H1 (cell line): ENCODE data around the gene SFN. TPM values are rescaled to one million over a fixed set of nuclear protein-coding genes. Genes with fewer than 3 reads are reported as not detected.

Source experiments
- CTCF ChIA-PET: fragments of 300-600 bp; sonication (Branson Sonifier 250); formaldehyde crosslinking; loops from one replicate; lab custom pipeline; 2021; ENCODE audit not compliant: partially characterized antibody; lab: Charles Lee
- POLR2A ChIA-PET: fragments of 300-600 bp; sonication (Branson Sonifier 250); formaldehyde crosslinking; loops from one replicate; lab custom pipeline; 2021; ENCODE audit warnings: inconsistent platforms; ENCODE audit not compliant: partially characterized antibody; lab: Charles Lee
- DNase-seq, 2 experiments: peaks; one replicate each; pipeline versions ENCODE4 v3.0.0 to v3.0.0-alpha.2; 2010 to 2022; ENCODE audit warnings: low spot score in 2 of 2, low read depth in 1 of 2, mixed read lengths in 1 of 2
- FAIRE-seq: peaks from 2 replicates; lab custom pipeline; 2011; peaks lifted over from hg19 to GRCh38; lab: Jason Lieb, UNC
- H2AFZ ChIP-seq: 2 replicates; pipeline ENCODE4 v1.8.1; 2012; ENCODE audit warnings: low read length, inconsistent platforms
- H2AK5ac ChIP-seq: 2 replicates; pipeline ENCODE4 v1.6.1; 2013; ENCODE audit warnings: low read depth, low read length
- H2BK120ac ChIP-seq: replicated peaks from 2 replicates; pipeline ENCODE3; 2013; ENCODE audit warnings: low read depth, low read length, inconsistent platforms
- H2BK12ac ChIP-seq: 2 replicates; pipeline ENCODE4 v1.6.1; 2013; ENCODE audit warnings: low read depth, low read length
- H2BK15ac ChIP-seq: 2 replicates; pipeline ENCODE4 v1.6.1; 2013; ENCODE audit warnings: low read length
- H2BK20ac ChIP-seq: 2 replicates; pipeline ENCODE4 v1.6.1; 2013; ENCODE audit warnings: low read length
- H2BK5ac ChIP-seq: 2 replicates; pipeline ENCODE4 v1.6.1; 2013; ENCODE audit warnings: low read depth, low read length
- H3K14ac ChIP-seq: 2 replicates; pipeline ENCODE4 v1.6.1; 2013; ENCODE audit warnings: inconsistent platforms; ENCODE audit not compliant: insufficient read length
- H3K18ac ChIP-seq: 2 replicates; pipeline ENCODE4 v1.6.1; 2013; ENCODE audit warnings: low read length; ENCODE audit errors: extremely low read depth
- H3K23ac ChIP-seq: 2 replicates; pipeline ENCODE4 v1.6.1; 2013; ENCODE audit warnings: inconsistent platforms; ENCODE audit not compliant: insufficient read length
- H3K23me2 ChIP-seq: 2 replicates; pipeline ENCODE4 v1.6.1; 2013; ENCODE audit warnings: low read depth, low read length
- H3K27ac ChIP-seq: 2 replicates; pipeline ENCODE4 v1.6.1; 2011; ENCODE audit warnings: low read depth, low read length, inconsistent platforms
- H3K27me3 ChIP-seq, 4 experiments: replicated peaks in 1 of 4; 1 replicate in 1 of 4; 2 replicates in 3 of 4; pipeline versions ENCODE4 v1.6.1 to v1.8.1; 2011 to 2013; ENCODE audit warnings: low read length in 3 of 4, mild to moderate bottlenecking in 3 of 4, inconsistent platforms in 2 of 4, mixed read lengths in 2 of 4, moderate library complexity in 1 of 4; ENCODE audit not compliant: control insufficient read depth in 3 of 4, insufficient read depth in 3 of 4; ENCODE audit errors: extremely low read depth in 1 of 4
- H3K36me3 ChIP-seq, 4 experiments: 2 replicates each; pipeline versions ENCODE4 v1.6.1 to v1.8.1; 2011 to 2013; ENCODE audit warnings: mild to moderate bottlenecking in 4 of 4, low read length in 3 of 4, moderate library complexity in 2 of 4, control low read depth in 1 of 4, inconsistent platforms in 1 of 4; ENCODE audit not compliant: insufficient read depth in 4 of 4, control insufficient read depth in 2 of 4
- H3K4ac ChIP-seq: replicated peaks from 2 replicates; pipeline ENCODE3; 2013; ENCODE audit warnings: low read length, low read depth, mixed read lengths, inconsistent platforms; ENCODE audit not compliant: insufficient read length
- H3K4me1 ChIP-seq, 4 experiments: replicated peaks in 1 of 4; 1 replicate in 1 of 4; 2 replicates in 3 of 4; pipeline versions ENCODE4 v1.6.1 to v1.8.1; 2011 to 2013; ENCODE audit warnings: low read length in 3 of 4, inconsistent platforms in 2 of 4, mixed read lengths in 1 of 4; ENCODE audit not compliant: insufficient read depth in 4 of 4, control insufficient read depth in 3 of 4
- H3K4me2 ChIP-seq, 2 experiments: 2 replicates each; pipeline versions ENCODE4 v1.6.1 to v1.8.1; 2011 to 2013; ENCODE audit warnings: low read depth in 2 of 2, low read length in 2 of 2, control low read depth in 1 of 2, inconsistent platforms in 1 of 2, mild to moderate bottlenecking in 1 of 2; ENCODE audit not compliant: insufficient read depth in 1 of 2
- H3K4me3 ChIP-seq, 4 experiments: fragments of 200-600, 300-600 bp in 1 of 4; sonication (generic), shearing (Covaris generic), sonication (Bioruptor Twin) in 1 of 4; 2 replicates each; pipeline versions ENCODE4 v1.5.1 to v1.8.1; 2011 to 2016; ENCODE audit warnings: low read length in 4 of 4, low read depth in 3 of 4, control low read depth in 2 of 4, inconsistent platforms in 2 of 4, mild to moderate bottlenecking in 2 of 4, mixed read lengths in 1 of 4, moderate library complexity in 1 of 4; ENCODE audit not compliant: insufficient read depth in 2 of 4; ENCODE audit errors: extremely low read depth in 1 of 4
- H3K56ac ChIP-seq: replicated peaks from 2 replicates; pipeline ENCODE3; 2013; ENCODE audit warnings: low read depth, mild to moderate bottlenecking, mixed read lengths, low read length, inconsistent platforms; ENCODE audit not compliant: insufficient read length
- H3K79me1 ChIP-seq: 2 replicates; pipeline ENCODE4 v1.6.1; 2013; ENCODE audit warnings: low read depth, low read length, control low read depth
- H3K79me2 ChIP-seq, 2 experiments: 2 replicates each; pipeline versions ENCODE4 v1.6.1 to v1.8.1; 2012 to 2013; ENCODE audit warnings: low read length in 2 of 2, mild to moderate bottlenecking in 2 of 2, inconsistent platforms in 1 of 2; ENCODE audit not compliant: insufficient read depth in 2 of 2, control insufficient read depth in 1 of 2
- H3K9ac ChIP-seq, 4 experiments: replicated peaks in 1 of 4; 1 replicate in 1 of 4; 2 replicates in 3 of 4; pipeline versions ENCODE4 v1.6.1 to v1.8.1; 2011 to 2013; ENCODE audit warnings: low read depth in 3 of 4, low read length in 3 of 4, control low read depth in 2 of 4, mild to moderate bottlenecking in 2 of 4, moderate library complexity in 2 of 4, inconsistent platforms in 1 of 4; ENCODE audit errors: extremely low read depth in 1 of 4
- H3K9me3 ChIP-seq, 2 experiments: 2 replicates each; pipeline versions ENCODE4 v1.6.1 to v1.8.1; 2012 to 2013; ENCODE audit warnings: mild to moderate bottlenecking in 2 of 2, moderate library complexity in 2 of 2, control low read depth in 1 of 2, inconsistent platforms in 1 of 2, low read depth in 1 of 2, low read length in 1 of 2, mixed read lengths in 1 of 2; ENCODE audit not compliant: insufficient read depth in 2 of 2
- H4K20me1 ChIP-seq, 2 experiments: replicated peaks in 1 of 2; 2 replicates each; pipeline versions ENCODE3 to v1.8.1; 2011 to 2013; ENCODE audit warnings: inconsistent platforms in 2 of 2, low read length in 2 of 2, mild to moderate bottlenecking in 1 of 2; ENCODE audit not compliant: insufficient read depth in 2 of 2, control insufficient read depth in 1 of 2
- H4K5ac ChIP-seq: 2 replicates; pipeline ENCODE4 v1.6.1; 2013; ENCODE audit warnings: low read length, low read depth, mixed read lengths, inconsistent platforms; ENCODE audit not compliant: insufficient read length
- H4K8ac ChIP-seq: 2 replicates; pipeline ENCODE4 v1.8.0; 2013; ENCODE audit warnings: mild to moderate bottlenecking, moderate library complexity, low read length, inconsistent platforms; ENCODE audit not compliant: insufficient read depth; ENCODE audit errors: extremely low read depth
- H4K91ac ChIP-seq: replicated peaks from 2 replicates; pipeline ENCODE3; 2013; ENCODE audit warnings: low read length, mixed read lengths, inconsistent platforms; ENCODE audit not compliant: insufficient read length
- CBX8 ChIP-seq: fragments of 300-800, 300-1000 bp; sonication (generic); IDR thresholded peaks from 2 replicates; pipeline ENCODE4 v1.7.1; 2016; ENCODE audit warnings: low read depth, low read length, borderline replicate concordance
- CHD1 ChIP-seq: IDR thresholded peaks from 2 replicates; pipeline ENCODE4 v1.6.1; 2012; ENCODE audit warnings: low read depth, low read length, improper control_type of control experiment
- HDAC6 ChIP-seq: IDR thresholded peaks from one replicate; pipeline ENCODE4 v1.7.1; 2012; ENCODE audit warnings: low read depth, mild to moderate bottlenecking, inconsistent platforms, low read length, moderate library complexity
- KDM5A ChIP-seq: fragments of 200-600 bp; IDR thresholded peaks from 2 replicates; pipeline ENCODE4 v1.7.1; 2012; ENCODE audit warnings: mild to moderate bottlenecking, low read length, inconsistent platforms, mixed read lengths
- MAX ChIP-seq: IDR thresholded peaks from 2 replicates; pipeline ENCODE4 v1.6.1; 2012; ENCODE audit warnings: inconsistent platforms
- POU5F1 ChIP-seq: IDR thresholded peaks from 2 replicates; pipeline ENCODE4 v1.6.1; 2011; ENCODE audit warnings: low read depth, mild to moderate bottlenecking, low read length, moderate library complexity
- RBBP5 ChIP-seq: IDR thresholded peaks from 2 replicates; pipeline ENCODE4 v1.7.1; 2012; ENCODE audit warnings: low read depth, mild to moderate bottlenecking, inconsistent platforms, low read length, moderate library complexity, borderline replicate concordance
- RXRA ChIP-seq: IDR thresholded peaks from 2 replicates; pipeline ENCODE4 v1.6.1; 2011; ENCODE audit warnings: low read depth, mild to moderate bottlenecking, low read length, moderate library complexity; ENCODE audit not compliant: insufficient read depth
- TAF1 ChIP-seq: IDR thresholded peaks from 2 replicates; pipeline ENCODE4 v1.6.1; 2011; ENCODE audit warnings: mild to moderate bottlenecking, low read depth, low read length
- TEAD4 ChIP-seq: IDR thresholded peaks from 2 replicates; pipeline ENCODE4 v1.6.1; 2012; ENCODE audit warnings: low read depth, low read length, inconsistent platforms, mixed read lengths
- WGBS, 2 experiments: shearing (Covaris generic) in 1 of 2; methylation state at CpG; one replicate each; pipeline versions ENCODE4 v1.1.6 to v1.1.7; 2013 to 2015; ENCODE audit warnings: low lambda C conversion rate in 2 of 2, mixed read lengths in 2 of 2, inconsistent platforms in 1 of 2, low coverage in 1 of 2, missing lambda C conversion rate in 1 of 2; ENCODE audit not compliant: insufficient replicate concordance in 2 of 2, insufficient coverage in 1 of 2, insufficient read length in 1 of 2; ENCODE audit errors: extremely low coverage in 1 of 2, missing lambda C conversion rate in 1 of 2; 5-methylcytosine and 5-hydroxymethylcytosine counted together
- polyA plus RNA-seq, 7 experiments: library from polyadenylated mRNA; depleted of rRNA in 3 of 7; stranded (reverse) in 5 of 7; unstranded in 2 of 7; fragments of >200 nt in 5 of 7; fragments of 200-250 nt in 2 of 7; gene quantifications; 1 replicate in 5 of 7; 2 replicates in 1 of 7; 4 replicates in 1 of 7; pipeline versions ENCODE4 v1.2.1 to v1.2.3, GENCODE V29; 2011 to 2013; ENCODE audit warnings: missing spikeins in 2 of 7, mixed read lengths in 2 of 7
- total RNA-seq: library from RNA; stranded (reverse); fragmentation: NEBNext Ultra II Directional; extraction: Animal tissue kit (Norgen Biotek cat#: 25700); gene quantifications from 2 replicates; pipeline ENCODE4 v1.2.1, GENCODE V29; 2021

Gene SFN
- total and polyA plus RNA-seq, 2 of the 8 experiments (the other 6 are each of a cell fraction or from before 2014, with no cell fraction given), result 3.3 to 3.9 TPM

- H4K91ac ChIP-seq, result no peak overlapping the region
- H3K79me2 ChIP-seq, result no peaks in the 10 kb centered on the region
- no peak overlapping the region for H3K4ac ChIP-seq
- no peak overlapping the region for H2BK15ac ChIP-seq
- no peak overlapping the region for H2BK12ac ChIP-seq
- FAIRE-seq, result no peak
- H4K5ac ChIP-seq, result no peak overlapping the region
- no peak overlapping the region for H2AK5ac ChIP-seq
- H3K36me3 ChIP-seq, result no peaks in the 10 kb centered on the region
- H4K8ac ChIP-seq, result no peak overlapping the region
- H4K20me1 ChIP-seq, result peaks cover 0 to 2% of the 10 kb centered on the region in 2 experiments
- POLR2A ChIA-PET, result interaction anchor here (2.5 kb wide), 1 partner anchor 11 kb away, joined by 12 read pairs; the partner anchor contains the start of gene NUDC
- H3K4me3 ChIP-seq, result no peak overlapping the region
- no peak overlapping the region for H3K56ac ChIP-seq
- H3K14ac ChIP-seq, result no peak overlapping the region
- no peak overlapping the region for H3K27ac ChIP-seq
- DNase-seq, result no peak
- H3K9me3 ChIP-seq, result no peaks in the 10 kb centered on the region
- no peak overlapping the region for H3K4me2 ChIP-seq
- H3K4me1 ChIP-seq, result no peaks in the 10 kb centered on the region
- CTCF ChIA-PET, result interaction anchor here (0.6 kb wide), 1 partner anchor 8 kb away, joined by 3 read pairs; no protein-coding TSS in a partner anchor
- peaks cover 0 to 2% (median 0%) of the 10 kb centered on the region in 4 experiments; a peak in 2 of 7 replicates for H3K27me3 ChIP-seq
- H2BK5ac ChIP-seq, result no peak overlapping the region
- 94% methylated on average over 3 of the region's 3 CpGs; no CpG with 5 or more reads in 1 of the 2 experiments for WGBS, 2 experiments
- no peaks in the 10 kb centered on the region for H3K79me1 ChIP-seq
- no peaks in the 10 kb centered on the region for H3K23me2 ChIP-seq
- no peak overlapping the region for H3K9ac ChIP-seq
- no peak overlapping the region for H2BK120ac ChIP-seq
- no peak for TF ChIP-seq CHD1
- no peak for TF ChIP-seq RXRA
- no peak for TF ChIP-seq CBX8
- TF ChIP-seq RBBP5, result no peak
- TF ChIP-seq POU5F1, result no peak
- TF ChIP-seq KDM5A, result no peak
- no peak for TF ChIP-seq HDAC6
- TF ChIP-seq TAF1, result no peak
- no peak for TF ChIP-seq MAX
- TF ChIP-seq TEAD4, result no peak
- H2BK20ac ChIP-seq, result no peak overlapping the region
- H3K23ac ChIP-seq, result no peak overlapping the region
- H2AFZ ChIP-seq, result no peak overlapping the region
- H3K18ac ChIP-seq, result no peak overlapping the region
Measured at GRCh38 chr1:26909951-26910342, 47.0 kb downstream of the SFN start.
